ENCODE measurements around the gene CDKAL1. TPM values are rescaled to one million over a fixed set of nuclear protein-coding genes. Genes with fewer than 3 reads are reported as not detected.

CDKAL1 gene
- total RNA-seq, 1 experiment from 2014 or later: 11.8 TPM

DNA sequence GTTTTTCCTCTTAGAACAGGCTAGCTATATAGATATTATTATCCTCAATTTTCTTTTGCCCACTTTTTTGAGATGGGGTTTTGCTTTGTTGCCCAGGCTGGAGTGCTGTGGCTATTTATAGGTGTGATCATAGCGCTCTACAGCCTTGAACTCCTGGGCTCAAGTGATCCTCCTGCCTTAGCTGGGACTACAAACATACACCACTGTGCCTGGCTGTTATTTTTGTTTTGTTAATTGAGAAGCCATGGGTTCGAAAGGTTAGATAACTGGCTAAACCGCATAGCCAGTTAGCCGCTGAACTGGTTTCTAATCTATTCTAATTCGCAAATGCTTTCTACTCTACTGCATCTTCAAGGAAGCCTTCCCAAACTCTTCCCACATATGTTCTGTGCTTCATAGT, 425.8 kb downstream of the CDKAL1 start:
- Mint-ChIP-seq H3K27me3 (ENCODE audit: insufficient read depth, unreplicated experiment) (no peaks in the 10 kb centered on the region), H3K27ac (ENCODE audit: low read depth, unreplicated experiment) (no peak overlapping the region), H3K4me3 (ENCODE audit: unreplicated experiment) (no peak overlapping the region), H3K4me1 (ENCODE audit: insufficient read depth, unreplicated experiment) (no peaks in the 10 kb centered on the region), H3K36me3 (ENCODE audit: insufficient read depth, unreplicated experiment) (no peaks in the 10 kb centered on the region), H3K9me3 (ENCODE audit: unreplicated experiment) (no peaks in the 10 kb centered on the region)
- no peak for DNase-seq (ENCODE audit: unreplicated experiment)
- ChIA-PET POLR2A (no interaction called here), CTCF (no interaction called here)
- intact Hi-C loops (cut with micrococcal nuclease): no loop called here
- TF ChIP-seq, protein P1, sequence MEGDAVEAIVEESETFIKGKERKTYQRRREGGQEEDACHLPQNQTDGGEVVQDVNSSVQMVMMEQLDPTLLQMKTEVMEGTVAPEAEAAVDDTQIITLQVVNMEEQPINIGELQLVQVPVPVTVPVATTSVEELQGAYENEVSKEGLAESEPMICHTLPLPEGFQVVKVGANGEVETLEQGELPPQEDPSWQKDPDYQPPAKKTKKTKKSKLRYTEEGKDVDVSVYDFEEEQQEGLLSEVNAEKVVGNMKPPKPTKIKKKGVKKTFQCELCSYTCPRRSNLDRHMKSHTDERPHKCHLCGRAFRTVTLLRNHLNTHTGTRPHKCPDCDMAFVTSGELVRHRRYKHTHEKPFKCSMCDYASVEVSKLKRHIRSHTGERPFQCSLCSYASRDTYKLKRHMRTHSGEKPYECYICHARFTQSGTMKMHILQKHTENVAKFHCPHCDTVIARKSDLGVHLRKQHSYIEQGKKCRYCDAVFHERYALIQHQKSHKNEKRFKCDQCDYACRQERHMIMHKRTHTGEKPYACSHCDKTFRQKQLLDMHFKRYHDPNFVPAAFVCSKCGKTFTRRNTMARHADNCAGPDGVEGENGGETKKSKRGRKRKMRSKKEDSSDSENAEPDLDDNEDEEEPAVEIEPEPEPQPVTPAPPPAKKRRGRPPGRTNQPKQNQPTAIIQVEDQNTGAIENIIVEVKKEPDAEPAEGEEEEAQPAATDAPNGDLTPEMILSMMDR (IDR thresholded peaks at IDR 0.05; ENCODE audit: unreplicated experiment): no peak
- no TSS peak for BruUV-seq (replicated peaks)

GRCh38 chr6:20965276-20965675, 431.0 kb downstream of the CDKAL1 start:
- H3K4me3 Mint-ChIP-seq (ENCODE audit: unreplicated experiment): no peak overlapping the region
- TF ChIP-seq, protein P1 (IDR thresholded peaks at IDR 0.05; ENCODE audit: unreplicated experiment): no peak
- intact Hi-C loops (cut with micrococcal nuclease): no loop called here
- peaks cover 12% of the 10 kb centered on the region for H3K9me3 Mint-ChIP-seq (ENCODE audit: unreplicated experiment)
- ChIA-PET CTCF (interaction anchor here (1.0 kb wide), 1 partner anchor 10 kb away, joined by 3 read pairs; no protein-coding TSS in a partner anchor), POLR2A (no interaction called here)
- no peaks in the 10 kb centered on the region for H3K36me3 Mint-ChIP-seq (ENCODE audit: insufficient read depth, unreplicated experiment)
- no peak for DNase-seq (ENCODE audit: unreplicated experiment)
- no peaks in the 10 kb centered on the region for H3K4me1 Mint-ChIP-seq (ENCODE audit: insufficient read depth, unreplicated experiment)
- no peaks in the 10 kb centered on the region for H3K27me3 Mint-ChIP-seq (ENCODE audit: insufficient read depth, unreplicated experiment)
- no peak overlapping the region for H3K27ac Mint-ChIP-seq (ENCODE audit: low read depth, unreplicated experiment)
- no TSS peak for BruUV-seq (replicated peaks)

GRCh38 chr6:20965915-20966314, 431.7 kb downstream of the CDKAL1 start:
- Mint-ChIP-seq H3K27ac (ENCODE audit: low read depth, unreplicated experiment) (no peak overlapping the region), H3K4me3 (ENCODE audit: unreplicated experiment) (no peak overlapping the region), H3K9me3 (ENCODE audit: unreplicated experiment) (peaks cover 12% of the 10 kb centered on the region), H3K4me1 (ENCODE audit: insufficient read depth, unreplicated experiment) (no peaks in the 10 kb centered on the region), H3K27me3 (ENCODE audit: insufficient read depth, unreplicated experiment) (no peaks in the 10 kb centered on the region), H3K36me3 (ENCODE audit: insufficient read depth, unreplicated experiment) (no peaks in the 10 kb centered on the region)
- ChIA-PET POLR2A (no interaction called here), CTCF (interaction anchor here (1.0 kb wide), 1 partner anchor 10 kb away, joined by 3 read pairs; no protein-coding TSS in a partner anchor)
- BruUV-seq (replicated peaks): no TSS peak
- TF ChIP-seq, protein P1 (IDR thresholded peaks at IDR 0.05; ENCODE audit: unreplicated experiment): no peak
- intact Hi-C loops (cut with micrococcal nuclease): no loop called here
- DNase-seq (ENCODE audit: unreplicated experiment): no peak

GRCh38 chr6:20969551-20969950, 435.3 kb downstream of the CDKAL1 start:
- CTCF ChIA-PET: no interaction called here
- intact Hi-C loops (cut with micrococcal nuclease): no loop called here
- TF ChIP-seq, protein P1 (IDR thresholded peaks at IDR 0.05; ENCODE audit: unreplicated experiment): no peak
- H3K9me3 Mint-ChIP-seq (ENCODE audit: unreplicated experiment): peaks cover 12% of the 10 kb centered on the region
- no peak overlapping the region for H3K27ac Mint-ChIP-seq (ENCODE audit: low read depth, unreplicated experiment)
- H3K4me1 Mint-ChIP-seq (ENCODE audit: insufficient read depth, unreplicated experiment): no peaks in the 10 kb centered on the region
- H3K36me3 Mint-ChIP-seq (ENCODE audit: insufficient read depth, unreplicated experiment): no peaks in the 10 kb centered on the region
- no peaks in the 10 kb centered on the region for H3K27me3 Mint-ChIP-seq (ENCODE audit: insufficient read depth, unreplicated experiment)
- no peak overlapping the region for H3K4me3 Mint-ChIP-seq (ENCODE audit: unreplicated experiment)
- BruUV-seq (replicated peaks): no TSS peak
- POLR2A ChIA-PET: no interaction called here
- no peak for DNase-seq (ENCODE audit: unreplicated experiment)
